H9 (cell line): Measurements from ENCODE around the gene TMA7. TPM values are rescaled to one million over a fixed set of nuclear protein-coding genes. Genes with fewer than 3 reads are reported as not detected.

Experiments used
- DNase-seq: peaks from one replicate; pipeline ENCODE4 v3.0.0-alpha.2; 2017
- H2AFZ ChIP-seq: one replicate; pipeline ENCODE4 v1.6.1; 2013; ENCODE audit warnings: mild to moderate bottlenecking, low read length, control low read depth, moderate library complexity
- H2AK5ac ChIP-seq: 2 replicates; pipeline ENCODE4 v1.6.1; 2013; ENCODE audit warnings: low read length, control low read depth, mixed read lengths; ENCODE audit not compliant: insufficient read length
- H2BK120ac ChIP-seq: one replicate; pipeline ENCODE4 v1.6.1; 2013; ENCODE audit warnings: low read depth, mild to moderate bottlenecking, low read length, control low read depth, inconsistent platforms; ENCODE audit not compliant: poor library complexity, severe bottlenecking
- H2BK12ac ChIP-seq: 2 replicates; pipeline ENCODE4 v1.6.1; 2013; ENCODE audit warnings: low read length, control low read depth, mixed read lengths, low read depth; ENCODE audit not compliant: insufficient read length
- H2BK15ac ChIP-seq: 2 replicates; pipeline ENCODE4 v1.6.1; 2013; ENCODE audit warnings: low read depth, low read length, control low read depth
- H2BK20ac ChIP-seq: one replicate; pipeline ENCODE4 v1.6.1; 2013; ENCODE audit warnings: low read depth, mild to moderate bottlenecking, low read length, control low read depth, inconsistent platforms; ENCODE audit not compliant: poor library complexity, severe bottlenecking
- H2BK5ac ChIP-seq: 2 replicates; pipeline ENCODE4 v1.6.1; 2013; ENCODE audit warnings: low read length, control low read depth, mixed read lengths; ENCODE audit not compliant: insufficient read length
- H3K14ac ChIP-seq: 2 replicates; pipeline ENCODE4 v1.6.1; 2013; ENCODE audit warnings: low read length, control low read depth; ENCODE audit not compliant: insufficient read depth
- H3K18ac ChIP-seq: 2 replicates; pipeline ENCODE4 v1.6.1; 2013; ENCODE audit warnings: low read depth, mild to moderate bottlenecking, mixed read lengths, low read length, control low read depth; ENCODE audit not compliant: insufficient read length
- H3K23ac ChIP-seq: 2 replicates; pipeline ENCODE4 v1.6.1; 2013; ENCODE audit warnings: low read length, control low read depth, mixed read lengths, low read depth; ENCODE audit not compliant: insufficient read length
- H3K23me2 ChIP-seq: 2 replicates; pipeline ENCODE4 v1.6.1; 2013; ENCODE audit warnings: low read depth, mild to moderate bottlenecking, mixed read lengths, low read length, control low read depth; ENCODE audit not compliant: insufficient read length, poor library complexity, severe bottlenecking
- H3K27ac ChIP-seq: 2 replicates; pipeline ENCODE4 v1.5.1; 2013; ENCODE audit warnings: low read length, control low read depth, mixed read lengths, low read depth; ENCODE audit not compliant: insufficient read length
- H3K27me3 ChIP-seq: 2 replicates; pipeline ENCODE4 v1.6.1; 2013; ENCODE audit warnings: low read length, control low read depth, inconsistent platforms; ENCODE audit not compliant: insufficient read depth
- H3K4ac ChIP-seq: 2 replicates; pipeline ENCODE4 v1.6.1; 2013; ENCODE audit warnings: low read depth, mild to moderate bottlenecking, control low read depth, inconsistent platforms, low read length, moderate library complexity
- H3K4me1 ChIP-seq: 2 replicates; pipeline ENCODE4 v1.6.1; 2013; ENCODE audit warnings: low read length, control low read depth, inconsistent platforms; ENCODE audit not compliant: insufficient read depth
- H3K4me2 ChIP-seq: 2 replicates; pipeline ENCODE4 v1.6.1; 2013; ENCODE audit warnings: low read length, control low read depth, mixed read lengths; ENCODE audit not compliant: insufficient read length, insufficient read depth
- H3K56ac ChIP-seq: 2 replicates; pipeline ENCODE4 v1.6.1; 2013; ENCODE audit warnings: low read depth, mild to moderate bottlenecking, mixed read lengths, low read length, control low read depth; ENCODE audit not compliant: insufficient read length
- H3K79me1 ChIP-seq: 2 replicates; pipeline ENCODE4 v1.6.1; 2013; ENCODE audit warnings: low read depth, mild to moderate bottlenecking, moderate library complexity, low read length, control low read depth, inconsistent platforms; ENCODE audit not compliant: insufficient read depth, poor library complexity, severe bottlenecking
- H3K79me2 ChIP-seq: 2 replicates; pipeline ENCODE4 v1.6.1; 2013; ENCODE audit warnings: low read length, control low read depth, inconsistent platforms; ENCODE audit not compliant: insufficient read depth
- H3K9ac ChIP-seq: 2 replicates; pipeline ENCODE4 v1.6.1; 2013; ENCODE audit warnings: low read length, control low read depth, mixed read lengths; ENCODE audit not compliant: insufficient read length; ENCODE audit errors: extremely low read depth
- H3K9me3 ChIP-seq: one replicate; pipeline ENCODE4 v1.6.1; 2013; ENCODE audit warnings: low read depth, low read length, inconsistent platforms; ENCODE audit not compliant: control insufficient read depth
- H3T11ph ChIP-seq: one replicate; pipeline ENCODE4 v1.6.1; 2013; ENCODE audit warnings: mild to moderate bottlenecking, low read length, control low read depth, inconsistent platforms
- H4K20me1 ChIP-seq: one replicate; pipeline ENCODE4 v1.6.1; 2013; ENCODE audit not compliant: control insufficient read depth, insufficient read length, insufficient read depth
- H4K5ac ChIP-seq: 2 replicates; pipeline ENCODE4 v1.6.1; 2013; ENCODE audit warnings: low read depth, mild to moderate bottlenecking, mixed read lengths, low read length, control low read depth; ENCODE audit not compliant: insufficient read length
- H4K8ac ChIP-seq: replicated peaks from 2 replicates; pipeline ENCODE4 v1.6.1; 2013; ENCODE audit warnings: low read length, control low read depth, mixed read lengths, low read depth; ENCODE audit not compliant: insufficient read length
- H4K91ac ChIP-seq: 2 replicates; pipeline ENCODE4 v1.6.1; 2013; ENCODE audit warnings: low read depth, mild to moderate bottlenecking, moderate library complexity, mixed read lengths, low read length, control low read depth; ENCODE audit not compliant: insufficient read length
- H3K27ac Mint-ChIP-seq, 3 experiments: 2 replicates in 2 of 3; 3 replicates in 1 of 3; pipeline ENCODE4 v1.8.0; 2020 to 2021; ENCODE audit warnings: mixed read lengths in 3 of 3, mild to moderate bottlenecking in 1 of 3, moderate library complexity in 1 of 3
- H3K27me3 Mint-ChIP-seq: 2 replicates; pipeline ENCODE4 v1.8.0; 2021; ENCODE audit warnings: low read depth, mild to moderate bottlenecking, moderate library complexity, mixed read lengths
- H3K36me3 Mint-ChIP-seq, 3 experiments: 2 replicates in 2 of 3; 3 replicates in 1 of 3; pipeline ENCODE4 v1.8.0; 2020 to 2021; ENCODE audit warnings: low read depth in 3 of 3, mixed read lengths in 3 of 3; ENCODE audit not compliant: insufficient read depth in 1 of 3
- H3K4me1 Mint-ChIP-seq, 2 experiments: 2 replicates each; pipeline ENCODE4 v1.8.0; 2020; ENCODE audit warnings: mixed read lengths in 2 of 2
- H3K4me3 Mint-ChIP-seq, 2 experiments: 2 replicates in 1 of 2; 3 replicates in 1 of 2; pipeline ENCODE4 v1.8.0; 2020 to 2021; ENCODE audit warnings: mild to moderate bottlenecking in 2 of 2, mixed read lengths in 2 of 2, moderate library complexity in 1 of 2
- H3K9me3 Mint-ChIP-seq, 2 experiments: 2 replicates in 1 of 2; 3 replicates in 1 of 2; pipeline ENCODE4 v1.8.0; 2020; ENCODE audit warnings: mild to moderate bottlenecking in 2 of 2, mixed read lengths in 2 of 2, moderate library complexity in 1 of 2
- CTCF ChIP-seq: fragments of 200-600 bp; sonication (generic); conservative IDR thresholded peaks from 3 replicates; pipeline ENCODE4 v1.8.0; 2021; ENCODE audit warnings: antibody characterized with exemption, mild to moderate bottlenecking
- WGBS: extraction: QIAGEN DNeasy Blood & Tissue Kit; methylation state at CpG from one replicate; pipeline ENCODE4 v1.1.7; 2013; ENCODE audit warnings: missing lambda C conversion rate, low lambda C conversion rate, mixed read lengths; ENCODE audit not compliant: insufficient read length; ENCODE audit errors: extremely low coverage; 5-methylcytosine and 5-hydroxymethylcytosine counted together
- total RNA-seq: library from RNA; stranded (reverse); gene quantifications from 2 replicates; pipeline ENCODE4 v1.2.1, GENCODE V29; 2021

Gene TMA7
- total RNA-seq, 1 experiment from 2014 or later, result 305 TPM

DNA sequence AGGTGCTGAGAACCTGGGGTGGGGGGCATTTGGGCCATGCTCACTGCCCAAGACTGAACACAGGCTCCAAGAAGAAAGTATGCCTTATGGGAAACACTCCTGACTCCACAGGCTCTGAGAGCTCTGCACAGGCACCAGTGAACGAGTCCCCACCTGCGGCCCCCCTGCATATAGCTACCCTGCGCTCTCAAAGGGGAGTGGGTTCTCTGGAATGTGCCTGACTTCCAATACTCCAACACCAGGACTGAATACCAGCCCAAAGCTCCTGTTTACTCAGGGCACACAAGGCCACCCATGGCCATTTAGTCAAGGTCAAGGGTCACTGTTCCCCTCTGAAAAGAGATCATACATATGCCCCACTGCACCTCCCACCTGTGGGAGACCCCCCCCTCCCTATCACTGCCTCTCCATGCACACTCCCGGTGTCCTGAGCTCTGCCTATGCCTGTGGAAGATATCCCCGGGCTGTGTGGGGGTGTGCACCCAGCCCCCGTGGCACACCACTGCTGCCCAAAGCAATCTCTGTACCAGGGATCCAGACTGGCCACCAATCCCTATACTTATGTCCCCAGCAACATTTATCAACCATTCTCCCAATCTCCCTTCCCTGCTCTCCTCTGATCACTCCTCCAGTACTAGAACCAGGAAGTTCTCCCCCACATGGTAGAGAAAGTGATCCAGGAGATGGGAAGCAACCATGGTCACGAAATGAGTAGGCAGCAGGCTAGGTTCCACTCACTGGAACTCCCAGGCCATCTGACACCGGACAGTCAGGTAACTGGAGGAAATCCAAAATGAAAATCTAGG is 8.6 kb upstream of the TMA7 start:
- Mint-ChIP-seq H3K4me1 (peaks cover 43 to 44% of the 10 kb centered on the region in 2 experiments), H3K9me3 (no peaks in the 10 kb centered on the region), H3K27ac (peak overlapping the region in 2 of 3 experiments; percentile 97 to 98; a peak in 6 of 7 replicates), H3K36me3 (peaks cover 21 to 46% (median 38%) of the 10 kb centered on the region in 3 experiments; a peak in 6 of 7 replicates), H3K4me3 (peak overlapping the region; percentile 17 to 93; a peak in 4 of 5 replicates), H3K27me3 (no peaks in the 10 kb centered on the region)
- Histone ChIP-seq H4K5ac (no peak overlapping the region), H3K4me2 (no peak overlapping the region), H4K8ac (no peak overlapping the region), H3K9me3 (no peaks in the 10 kb centered on the region), H3K23ac (no peak overlapping the region), H2BK20ac (no peak overlapping the region), H2BK120ac (no peak overlapping the region), H3K9ac (no peak overlapping the region), H3K27me3 (no peaks in the 10 kb centered on the region), H3K4me1 (peaks cover 16% of the 10 kb centered on the region; the same call in 1 of the 2 replicates), H3K56ac (no peak overlapping the region), H4K20me1 (no peaks in the 10 kb centered on the region), H3K4ac (no peak overlapping the region), H3K23me2 (peaks cover 13% of the 10 kb centered on the region), H3K27ac (no peak overlapping the region), H4K91ac (no peak overlapping the region), H3K18ac (no peak overlapping the region), H2BK15ac (no peak overlapping the region), H2BK5ac (no peak overlapping the region), H3K79me2 (peaks cover 21% of the 10 kb centered on the region; the same call in 1 of the 2 replicates), H2BK12ac (no peak overlapping the region), H3K14ac (no peak overlapping the region), H2AFZ (no peak overlapping the region), H2AK5ac (no peak overlapping the region), H3K79me1 (no peaks in the 10 kb centered on the region), H3T11ph (no peak overlapping the region)
- no peak for TF ChIP-seq CTCF
- WGBS, result no CpG with 5 or more reads among the region's 8 CpGs
- no peak for DNase-seq
